AG04450 (cell line): ENCODE measurements around the gene IL12A. TPM values are rescaled to one million over a fixed set of nuclear protein-coding genes. Genes with fewer than 3 reads are reported as not detected.

Experiments
- polyA plus RNA-seq: library from polyadenylated mRNA; depleted of rRNA; stranded (reverse); fragments of >200 nt; gene quantifications from 2 replicates; pipeline ENCODE4 v1.2.3, GENCODE V29; 2011; rRNA removed

The IL12A gene
- polyA plus RNA-seq, 1 experiment = 3.6 TPM

Other genes with a start within 250 kb of the IL12A start
- gene SCHIP1, start 149.0 kb upstream of the IL12A start, polyA plus RNA-seq = 3.5 and 4.9 TPM in 2 replicates
- gene C3orf80, start 236.6 kb downstream of the IL12A start, polyA plus RNA-seq = not detected in 2 replicates